Gastrocnemius medialis (tissue), 4 donors: Measurements from ENCODE around the gene SMARCA2.

Experiments
- POLR2A ChIP-seq, 2 donors: fragments of 450-650 bp; IDR thresholded peaks; one replicate each; pipeline ENCODE4 v1.6.1; 2017; ENCODE audit warnings: antibody characterized with exemption in 2 of 2, mild to moderate bottlenecking in 2 of 2, moderate library complexity in 2 of 2
- TF ChIP-seq, protein P1 (sequence below), 5 experiments: fragments of 450-650 bp in 3 of 5; fragments of 200-600 bp in 2 of 5; sonication (generic) in 2 of 5; IDR thresholded peaks in 4 of 5; conservative IDR thresholded peaks in 1 of 5; 1 replicate in 4 of 5; 2 replicates in 1 of 5; pipeline ENCODE4 v1.5.1; 2016 to 2019; ENCODE audit warnings: antibody characterized with exemption in 5 of 5, mild to moderate bottlenecking in 3 of 5, moderate library complexity in 3 of 5

- TF ChIP-seq, protein P1, sequence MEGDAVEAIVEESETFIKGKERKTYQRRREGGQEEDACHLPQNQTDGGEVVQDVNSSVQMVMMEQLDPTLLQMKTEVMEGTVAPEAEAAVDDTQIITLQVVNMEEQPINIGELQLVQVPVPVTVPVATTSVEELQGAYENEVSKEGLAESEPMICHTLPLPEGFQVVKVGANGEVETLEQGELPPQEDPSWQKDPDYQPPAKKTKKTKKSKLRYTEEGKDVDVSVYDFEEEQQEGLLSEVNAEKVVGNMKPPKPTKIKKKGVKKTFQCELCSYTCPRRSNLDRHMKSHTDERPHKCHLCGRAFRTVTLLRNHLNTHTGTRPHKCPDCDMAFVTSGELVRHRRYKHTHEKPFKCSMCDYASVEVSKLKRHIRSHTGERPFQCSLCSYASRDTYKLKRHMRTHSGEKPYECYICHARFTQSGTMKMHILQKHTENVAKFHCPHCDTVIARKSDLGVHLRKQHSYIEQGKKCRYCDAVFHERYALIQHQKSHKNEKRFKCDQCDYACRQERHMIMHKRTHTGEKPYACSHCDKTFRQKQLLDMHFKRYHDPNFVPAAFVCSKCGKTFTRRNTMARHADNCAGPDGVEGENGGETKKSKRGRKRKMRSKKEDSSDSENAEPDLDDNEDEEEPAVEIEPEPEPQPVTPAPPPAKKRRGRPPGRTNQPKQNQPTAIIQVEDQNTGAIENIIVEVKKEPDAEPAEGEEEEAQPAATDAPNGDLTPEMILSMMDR (IDR thresholded peaks at IDR 0.05 in 4 of 5, conservative IDR thresholded peaks at IDR 0.05 in 1 of 5): no peak
- TF ChIP-seq POLR2A (IDR thresholded peaks at IDR 0.05): no peak
Observed at GRCh38 chr9:2235623-2236022, 220.5 kb downstream of the SMARCA2 start.
